A673 (cell line): ENCODE results near the gene CLIC4. TPM values are rescaled to one million over a fixed set of nuclear protein-coding genes. Genes with fewer than 3 reads are reported as not detected.
"Not testable (repeated sequence)": the region's sequence is repeated elsewhere in the genome, so short reads cannot be mapped to it uniquely, and the experiment has no call there.

Experiments used
- BruUV-seq: library from RNA; stranded (reverse); fragments of 400-500 nt; replicated peaks from 2 replicates; lab custom pipeline; 2021; lab: Mats Ljungman, UMichigan
- CTCF ChIA-PET: fragments of 300-600 bp; sonication (Branson Sonifier 250); formaldehyde crosslinking; loops from one replicate; lab custom pipeline; 2022; ENCODE audit warnings: antibody characterized with exemption; lab: Charles Lee
- POLR2A ChIA-PET: fragments of 300-600 bp; sonication (Branson Sonifier 250); formaldehyde crosslinking; loops from one replicate; lab custom pipeline; 2022; ENCODE audit warnings: antibody characterized with exemption; ENCODE audit not compliant: low non-redundant PET; lab: Charles Lee
- DNase-seq: peaks from one replicate; pipeline ENCODE4 v3.0.0-alpha.2; 2015; ENCODE audit warnings: low spot score
- H3K27ac ChIP-seq: fragments of 200-600 bp; sonication (generic); 2 replicates; pipeline ENCODE4 v1.5.1; 2016; ENCODE audit warnings: mixed run types, low read depth, mild to moderate bottlenecking, mixed read lengths, antibody characterized with exemption, low read length; ENCODE audit not compliant: poor library complexity, severe bottlenecking
- H3K27me3 ChIP-seq: fragments of 200-600 bp; sonication (generic); replicated peaks from 2 replicates; pipeline ENCODE4 v1.6.1; 2017; ENCODE audit warnings: mixed run types, low read depth, mild to moderate bottlenecking, mixed read lengths, antibody characterized with exemption, low read length; ENCODE audit not compliant: insufficient read depth, poor library complexity
- H3K36me3 ChIP-seq: fragments of 200-600 bp; sonication (generic); 2 replicates; pipeline ENCODE4 v1.6.1; 2016; ENCODE audit warnings: mixed run types, mild to moderate bottlenecking, mixed read lengths, antibody characterized with exemption, low read length; ENCODE audit not compliant: insufficient read depth, poor library complexity, severe bottlenecking
- H3K4me1 ChIP-seq: fragments of 200-600 bp; sonication (generic); 2 replicates; pipeline ENCODE4 v1.6.1; 2017; ENCODE audit warnings: mixed run types, mild to moderate bottlenecking, mixed read lengths, antibody characterized with exemption, low read length; ENCODE audit not compliant: insufficient read depth, poor library complexity, severe bottlenecking
- H3K4me3 ChIP-seq: fragments of 200-600 bp; sonication (generic); 2 replicates; pipeline ENCODE4 v1.5.1; 2016; ENCODE audit warnings: low read depth, mixed run types, mild to moderate bottlenecking, mixed read lengths, low read length; ENCODE audit not compliant: poor library complexity, severe bottlenecking
- H3K9me3 ChIP-seq: fragments of 200-600 bp; sonication (generic); 2 replicates; pipeline ENCODE4 v1.6.1; 2016; ENCODE audit warnings: mixed run types, low read depth, mild to moderate bottlenecking, mixed read lengths, antibody characterized with exemption, low read length; ENCODE audit not compliant: poor library complexity, severe bottlenecking
- EZH2 ChIP-seq: fragments of 200-600 bp; sonication (generic); IDR thresholded peaks from 2 replicates; pipeline ENCODE4 v1.6.1; 2017; ENCODE audit warnings: borderline replicate concordance, low read depth, mild to moderate bottlenecking, mixed read lengths, antibody characterized with exemption, low read length; ENCODE audit not compliant: poor library complexity, severe bottlenecking
- intact Hi-C: fragments of 100-400 bp; cut with micrococcal nuclease; formaldehyde crosslinking; loops from one replicate; pipeline ENCODE4 v1.10.0; 2022; ENCODE audit not compliant: unreplicated experiment
- total RNA-seq: library from RNA; stranded (reverse); gene quantifications from 2 replicates; pipeline ENCODE4 v1.2.3, GENCODE V29; 2021
- TF ChIP-seq, protein P1 (sequence below): fragments of 300-800, 200-600 bp; sonication (generic); conservative IDR thresholded peaks from 2 replicates; pipeline ENCODE4 v1.5.1; 2017; ENCODE audit warnings: low read depth, mild to moderate bottlenecking, antibody characterized with exemption, low read length, moderate library complexity, mixed read lengths

Gene CLIC4
- total RNA-seq, 1 experiment from 2014 or later, result 207 TPM

DNA sequence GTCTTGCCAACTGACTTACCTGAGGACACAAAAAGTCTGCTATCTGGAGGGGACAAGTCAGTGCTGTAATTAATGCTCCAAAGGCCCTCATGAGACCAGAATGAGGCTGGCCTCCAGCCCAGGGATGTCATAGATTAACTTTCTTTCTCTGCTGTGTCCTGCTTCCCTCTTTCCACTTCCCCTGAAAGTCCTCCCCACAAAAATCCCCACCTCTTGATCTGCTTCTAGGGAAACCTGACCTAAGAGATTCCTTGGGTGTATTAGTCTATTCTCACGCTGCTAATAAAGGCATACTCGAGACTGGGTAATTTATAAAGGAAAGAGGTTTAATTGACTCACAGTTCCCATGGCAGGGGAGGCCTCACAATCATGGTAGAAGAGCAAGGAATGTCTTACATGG is 145.6 kb downstream of the CLIC4 start:
- Histone ChIP-seq H3K4me3 (no peak overlapping the region), H3K36me3 (no peaks in the 10 kb centered on the region), H3K27ac (no peak overlapping the region), H3K9me3 (no peaks in the 10 kb centered on the region), H3K27me3 (no peaks in the 10 kb centered on the region), H3K4me1 (no peaks in the 10 kb centered on the region)
- no peak for DNase-seq
- CTCF ChIA-PET, result no interaction called here
- no TSS peak for BruUV-seq
- intact Hi-C loops, result no loop called here
- POLR2A ChIA-PET, result no interaction called here
- TF ChIP-seq, protein P1, sequence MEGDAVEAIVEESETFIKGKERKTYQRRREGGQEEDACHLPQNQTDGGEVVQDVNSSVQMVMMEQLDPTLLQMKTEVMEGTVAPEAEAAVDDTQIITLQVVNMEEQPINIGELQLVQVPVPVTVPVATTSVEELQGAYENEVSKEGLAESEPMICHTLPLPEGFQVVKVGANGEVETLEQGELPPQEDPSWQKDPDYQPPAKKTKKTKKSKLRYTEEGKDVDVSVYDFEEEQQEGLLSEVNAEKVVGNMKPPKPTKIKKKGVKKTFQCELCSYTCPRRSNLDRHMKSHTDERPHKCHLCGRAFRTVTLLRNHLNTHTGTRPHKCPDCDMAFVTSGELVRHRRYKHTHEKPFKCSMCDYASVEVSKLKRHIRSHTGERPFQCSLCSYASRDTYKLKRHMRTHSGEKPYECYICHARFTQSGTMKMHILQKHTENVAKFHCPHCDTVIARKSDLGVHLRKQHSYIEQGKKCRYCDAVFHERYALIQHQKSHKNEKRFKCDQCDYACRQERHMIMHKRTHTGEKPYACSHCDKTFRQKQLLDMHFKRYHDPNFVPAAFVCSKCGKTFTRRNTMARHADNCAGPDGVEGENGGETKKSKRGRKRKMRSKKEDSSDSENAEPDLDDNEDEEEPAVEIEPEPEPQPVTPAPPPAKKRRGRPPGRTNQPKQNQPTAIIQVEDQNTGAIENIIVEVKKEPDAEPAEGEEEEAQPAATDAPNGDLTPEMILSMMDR, result no peak
- no peak for TF ChIP-seq EZH2

- CTCF ChIA-PET, BruUV-seq: not testable (repeated sequence)
These were observed 146.1 kb downstream of the CLIC4 start for GRCh38 chr1:24891367-24891766.

DNA sequence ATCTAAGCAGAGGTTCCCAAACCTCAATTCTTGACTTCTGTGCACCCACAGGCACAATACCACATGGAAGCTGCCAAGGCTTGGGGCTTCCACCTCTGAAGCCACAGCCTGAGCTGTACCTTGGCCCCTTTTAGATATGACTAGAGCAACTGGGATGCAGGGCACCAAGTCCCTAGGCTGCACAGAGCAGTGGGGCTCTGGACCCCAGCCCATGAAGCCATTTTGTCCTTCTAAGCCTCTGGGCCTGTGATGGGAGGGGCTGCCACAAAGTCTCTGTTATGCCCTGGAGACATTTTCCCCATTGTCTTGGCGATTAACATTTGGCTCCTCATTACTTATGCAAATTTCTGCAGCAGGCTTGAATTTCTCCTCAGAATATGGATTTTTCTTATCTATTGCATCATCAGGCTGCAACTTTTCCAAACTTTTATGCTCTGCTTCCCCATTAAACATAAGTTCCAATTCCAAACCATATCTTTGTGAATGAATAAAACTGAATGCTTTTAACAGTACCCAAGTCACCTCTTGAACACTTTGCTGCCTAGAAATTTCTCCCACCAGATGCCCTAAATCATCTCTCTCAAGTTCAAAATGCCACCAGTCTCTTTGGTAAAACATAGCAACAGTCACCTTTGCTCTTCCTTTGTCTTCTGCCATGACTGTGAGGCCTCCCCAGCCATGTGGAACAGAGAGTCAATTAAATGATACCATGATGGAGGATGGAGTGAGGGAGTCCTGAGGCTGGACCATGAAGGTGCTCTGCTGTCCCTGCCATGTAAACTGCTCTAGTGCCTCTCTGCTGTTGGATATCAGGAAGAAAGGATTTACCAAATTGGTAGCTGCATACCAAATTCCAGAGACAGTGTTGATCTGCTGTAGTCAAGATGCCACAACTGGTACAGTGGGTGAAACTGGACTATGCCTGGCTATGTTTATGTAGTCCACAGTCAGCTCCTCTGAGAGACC is 147.2 kb downstream of the CLIC4 start:
- no peak overlapping the region for H3K27ac ChIP-seq
- DNase-seq, result no peak
- POLR2A ChIA-PET, result no interaction called here
- BruUV-seq, result no TSS peak
- no peak overlapping the region for H3K4me3 ChIP-seq
- no peaks in the 10 kb centered on the region for H3K27me3 ChIP-seq
- H3K4me1 ChIP-seq, result no peaks in the 10 kb centered on the region
- H3K36me3 ChIP-seq, result no peaks in the 10 kb centered on the region
- CTCF ChIA-PET, result no interaction called here
- intact Hi-C loops, result no loop called here
- H3K9me3 ChIP-seq, result no peaks in the 10 kb centered on the region
- TF ChIP-seq, protein P1, result no peak
- TF ChIP-seq EZH2, result no peak

More at GRCh38 chr1:24891367-24891766, 146.1 kb downstream of the CLIC4 start:
- H3K4me1 ChIP-seq, DNase-seq, H3K27me3 ChIP-seq, POLR2A ChIA-PET, H3K27ac ChIP-seq, intact Hi-C loops, H3K9me3 ChIP-seq, H3K36me3 ChIP-seq, H3K4me3 ChIP-seq: not testable (repeated sequence)
